T-helper 2 cell (primary cell): ENCODE measurements around the gene FKBP2.

Experiments used
- DNase-seq, 5 experiments: peaks; one replicate each; pipeline versions ENCODE4 v3.0.0 to v3.0.0-alpha.2; 2012 to 2022

FKBP2 gene

GRCh38 chr11:64285885-64286800 lies 45.2 kb downstream of the FKBP2 start:
- DNase-seq, result peak in 1 of 5 experiments; percentile 70

- DNase-seq, result no peak
Observed at GRCh38 chr11:64286801-64287159, 45.9 kb downstream of the FKBP2 start.

- no peak for DNase-seq
Observed at GRCh38 chr11:64287676-64288352, 46.9 kb downstream of the FKBP2 start.

- DNase-seq, result no peak
Observed at GRCh38 chr11:64288353-64288750, 47.5 kb downstream of the FKBP2 start.

GRCh38 chr11:64289002-64289564 lies 48.2 kb downstream of the FKBP2 start:
- DNase-seq, result no peak

GRCh38 chr11:64290352-64291261 lies 49.7 kb downstream of the FKBP2 start:
- DNase-seq, result no peak

GRCh38 chr11:64291262-64291751 lies 50.4 kb downstream of the FKBP2 start, which contains the start of gene KCNK4:
TSS of gene KCNK4 (plus strand) at chr11:64291302. CDS start at chr11:64293019, 1,717 bp downstream.
- no peak for DNase-seq

- no peak for DNase-seq
Observed at GRCh38 chr11:64291752-64292459, 51.0 kb downstream of the FKBP2 start.

GRCh38 chr11:64292460-64293254 lies 51.8 kb downstream of the FKBP2 start:
- no peak for DNase-seq
